ENCODE results near the gene CCDC192. TPM values are rescaled to one million over a fixed set of nuclear protein-coding genes. Genes with fewer than 3 reads are reported as not detected.
A peak's percentile ranks its signal among the peaks of the same experiment; 100 is the strongest.

Gene CCDC192
- total and polyA plus RNA-seq, 2 experiments from 2014 or later, result 0.92 TPM; not detected in 1

DNA sequence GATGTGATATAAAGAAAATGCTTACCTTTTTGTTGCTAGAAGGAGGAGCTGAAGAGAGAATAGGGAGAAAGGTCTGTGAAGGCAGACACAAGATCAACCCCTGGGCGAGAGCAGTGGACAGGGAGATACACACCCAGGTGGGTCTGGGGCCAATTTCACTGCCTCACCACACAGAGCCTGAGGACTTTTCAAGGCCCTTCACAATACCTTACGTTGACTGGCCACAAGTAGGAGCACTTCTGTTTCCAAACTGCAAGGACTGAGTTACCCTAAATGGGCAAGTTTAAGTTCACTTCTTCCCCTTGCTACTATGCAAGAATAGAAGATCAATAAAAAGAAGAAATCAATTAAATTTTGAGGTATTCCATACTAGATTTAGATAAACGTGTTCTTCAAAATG, 205.9 kb downstream of the CCDC192 start:
- Histone ChIP-seq H3K27ac (no peak overlapping the region), H3K36me3 (no peaks in the 10 kb centered on the region), H3K4me1 (ENCODE audit: low read depth) (no peaks in the 10 kb centered on the region), H3K9me3 (ENCODE audit: low read depth) (no peaks in the 10 kb centered on the region), H3K4me3 (no peak overlapping the region), H3K27me3 (no peaks in the 10 kb centered on the region)
- DNase-seq (ENCODE audit: low read depth in 1 of 2, low spot score in 1 of 2), result peak; percentile 66 to 75
- TF ChIP-seq CTCF (IDR thresholded peaks at IDR 0.05; ENCODE audit: low read depth, low read length), result peak; percentile 76

GRCh38 chr5:127909821-127910220, 206.6 kb downstream of the CCDC192 start:
- Histone ChIP-seq H3K4me3 (no peak overlapping the region), H3K9me3 (ENCODE audit: low read depth) (no peaks in the 10 kb centered on the region), H3K4me1 (ENCODE audit: low read depth) (no peaks in the 10 kb centered on the region), H3K27me3 (no peaks in the 10 kb centered on the region), H3K36me3 (no peaks in the 10 kb centered on the region), H3K27ac (no peak overlapping the region)
- no peak for DNase-seq (ENCODE audit: low read depth in 1 of 2, low spot score in 1 of 2)
- no peak for TF ChIP-seq CTCF (IDR thresholded peaks at IDR 0.05; ENCODE audit: low read depth, low read length)

- Histone ChIP-seq H3K4me1 (ENCODE audit: low read depth) (no peaks in the 10 kb centered on the region), H3K9me3 (ENCODE audit: low read depth) (no peaks in the 10 kb centered on the region), H3K27ac (no peak overlapping the region), H3K4me3 (no peak overlapping the region), H3K36me3 (no peaks in the 10 kb centered on the region), H3K27me3 (no peaks in the 10 kb centered on the region)
- TF ChIP-seq CTCF (IDR thresholded peaks at IDR 0.05; ENCODE audit: low read depth, low read length), result no peak
- no peak for DNase-seq (ENCODE audit: low read depth in 1 of 2, low spot score in 1 of 2)
These were observed 207.2 kb downstream of the CCDC192 start for GRCh38 chr5:127910307-127910956.

DNA sequence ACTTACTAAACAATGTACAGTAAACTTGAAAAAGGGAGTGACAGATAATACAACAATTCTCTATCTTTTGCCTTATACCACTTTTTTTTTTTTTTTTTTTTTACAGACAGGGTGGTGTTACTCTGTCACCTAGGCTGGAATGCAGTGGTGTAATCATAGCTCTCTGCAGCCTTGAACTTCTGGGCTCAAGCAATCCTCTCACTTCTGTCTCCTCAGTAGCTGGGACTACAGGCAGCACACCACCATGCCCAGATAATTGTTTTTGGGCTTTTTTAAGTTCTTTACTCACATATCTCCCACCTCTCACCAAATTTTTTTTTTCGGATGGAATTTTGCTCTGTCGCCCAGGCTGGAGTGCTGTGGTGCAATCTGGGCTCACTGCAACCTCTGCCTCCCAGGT, 208.4 kb downstream of the CCDC192 start:
- no peak for TF ChIP-seq CTCF (IDR thresholded peaks at IDR 0.05; ENCODE audit: low read depth, low read length)
- H3K27ac ChIP-seq, result no peak overlapping the region

DNA sequence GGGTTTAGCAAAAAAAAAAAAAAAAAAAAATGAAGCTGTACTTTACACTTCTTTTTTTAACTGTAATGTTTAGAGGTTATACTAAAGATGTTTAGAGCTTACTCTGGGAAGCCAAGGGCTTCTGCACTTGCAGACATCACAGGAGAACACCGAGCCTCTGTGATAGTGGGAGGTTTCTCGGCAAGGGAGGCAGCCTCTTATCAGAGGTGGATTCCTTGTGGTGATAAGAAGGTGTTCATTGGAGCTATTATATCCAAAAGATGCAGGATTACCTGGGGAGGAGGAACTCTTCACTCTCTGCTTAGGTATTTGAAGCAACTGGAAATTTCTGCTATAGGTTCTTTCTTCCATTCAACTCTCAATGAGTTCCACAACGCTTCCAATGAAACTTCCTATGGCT, 209.2 kb downstream of the CCDC192 start:
- Histone ChIP-seq H3K27ac (no peak overlapping the region), H3K9me3 (ENCODE audit: low read depth) (no peaks in the 10 kb centered on the region), H3K27me3 (no peaks in the 10 kb centered on the region), H3K4me3 (no peak overlapping the region), H3K36me3 (no peaks in the 10 kb centered on the region), H3K4me1 (ENCODE audit: low read depth) (no peaks in the 10 kb centered on the region)
- DNase-seq (ENCODE audit: low read depth in 1 of 2, low spot score in 1 of 2), result no peak
- TF ChIP-seq CTCF (IDR thresholded peaks at IDR 0.05; ENCODE audit: low read depth, low read length), result no peak

More for the DNA sequence above, 208.4 kb downstream of the CCDC192 start:
- DNase-seq (ENCODE audit: low read depth in 1 of 2, low spot score in 1 of 2), result no peak
- H3K36me3 ChIP-seq, result no peaks in the 10 kb centered on the region
- no peaks in the 10 kb centered on the region for H3K9me3 ChIP-seq (ENCODE audit: low read depth)
- H3K27me3 ChIP-seq, result no peaks in the 10 kb centered on the region
- H3K4me3 ChIP-seq, result no peak overlapping the region
- H3K4me1 ChIP-seq (ENCODE audit: low read depth), result no peaks in the 10 kb centered on the region
